Measurements from ENCODE around the gene STOM. TPM values are rescaled to one million over a fixed set of nuclear protein-coding genes. Genes with fewer than 3 reads are reported as not detected.

STOM gene
- total and polyA plus RNA-seq, 2 of the 8 experiments (the other 6 are each of a cell fraction or from before 2014, with no cell fraction given): 25.2 to 60.4 TPM

GRCh38 chr9:121297389-121297788 is 72.7 kb downstream of the STOM start:
- H3K14ac ChIP-seq (ENCODE audit: insufficient read length): no peak overlapping the region
- CTCF ChIA-PET (ENCODE audit: partially characterized antibody): interaction anchor here (2.1 to 2.8 kb wide), 3 partner anchors 10 to 84 kb away, joined by 9 to 12 read pairs (median 9); no protein-coding TSS in a partner anchor
- H3K27me3 ChIP-seq (replicated peaks in 1 of 4; ENCODE audit: control insufficient read depth in 3 of 4, extremely low read depth in 1 of 4, insufficient read depth in 3 of 4, low read length in 3 of 4): peaks cover 5 to 20% (median 15%) of the 10 kb centered on the region in 4 experiments
- 85% methylated on average over 4 of the region's 4 CpGs; no CpG with 5 or more reads in 1 of the 2 experiments for WGBS, 2 experiments (ENCODE audit: extremely low coverage in 1 of 2, insufficient coverage in 1 of 2, insufficient read length in 1 of 2, insufficient replicate concordance in 2 of 2, low coverage in 1 of 2, low lambda C conversion rate in 2 of 2, missing lambda C conversion rate in 1 of 2)
- no peak overlapping the region for H2AFZ ChIP-seq (ENCODE audit: low read length)
- no peak overlapping the region for H3K18ac ChIP-seq (ENCODE audit: extremely low read depth, low read length)
- POLR2A ChIA-PET (ENCODE audit: partially characterized antibody): no interaction called here
- H3K56ac ChIP-seq (replicated peaks; ENCODE audit: insufficient read length, low read depth, low read length): no peak overlapping the region
- no peak overlapping the region for H3K23ac ChIP-seq (ENCODE audit: insufficient read length)
- no peak overlapping the region for H2AK5ac ChIP-seq (ENCODE audit: low read depth, low read length)
- no peak for DNase-seq (ENCODE audit: low read depth in 1 of 2, low spot score in 2 of 2)
- no peaks in the 10 kb centered on the region for H3K79me1 ChIP-seq (ENCODE audit: low read depth, low read length)
- no peak overlapping the region for H3K27ac ChIP-seq (ENCODE audit: low read depth, low read length)
- H2BK5ac ChIP-seq (ENCODE audit: low read depth, low read length): no peak overlapping the region
- H3K4me3 ChIP-seq (ENCODE audit: extremely low read depth in 1 of 4, insufficient read depth in 2 of 4, low read depth in 3 of 4, low read length in 4 of 4): no peak overlapping the region
- H4K20me1 ChIP-seq (replicated peaks in 1 of 2; ENCODE audit: control insufficient read depth in 1 of 2, insufficient read depth in 2 of 2, low read length in 2 of 2): peaks cover 7% of the 10 kb centered on the region in 2 experiments
- no peaks in the 10 kb centered on the region for H3K36me3 ChIP-seq (ENCODE audit: control insufficient read depth in 2 of 4, insufficient read depth in 4 of 4, low read length in 3 of 4)
- no peak overlapping the region for H2BK120ac ChIP-seq (replicated peaks; ENCODE audit: low read depth, low read length)
- peaks cover 9% of the 10 kb centered on the region; the same call in 1 of the 2 replicates for H3K23me2 ChIP-seq (ENCODE audit: low read depth, low read length)
- H3K9ac ChIP-seq (replicated peaks in 1 of 4; ENCODE audit: extremely low read depth in 1 of 4, low read depth in 3 of 4, low read length in 3 of 4): no peak overlapping the region
- no peak overlapping the region for H3K4ac ChIP-seq (replicated peaks; ENCODE audit: insufficient read length, low read depth, low read length)
- no peak overlapping the region for H3K4me2 ChIP-seq (ENCODE audit: insufficient read depth in 1 of 2, low read depth in 2 of 2, low read length in 2 of 2)
- FAIRE-seq: no peak
- no peak overlapping the region for H2BK20ac ChIP-seq (ENCODE audit: low read length)
- no peaks in the 10 kb centered on the region for H3K79me2 ChIP-seq (ENCODE audit: control insufficient read depth in 1 of 2, insufficient read depth in 2 of 2, low read length in 2 of 2)
- H4K91ac ChIP-seq (replicated peaks; ENCODE audit: insufficient read length, low read length): no peak overlapping the region
- H2BK15ac ChIP-seq (ENCODE audit: low read length): no peak overlapping the region
- H3K9me3 ChIP-seq (ENCODE audit: insufficient read depth in 2 of 2, low read depth in 1 of 2, low read length in 1 of 2): no peaks in the 10 kb centered on the region
- H3K4me1 ChIP-seq (replicated peaks in 1 of 4; ENCODE audit: control insufficient read depth in 3 of 4, insufficient read depth in 4 of 4, low read length in 3 of 4): peaks cover 8 to 25% (median 14%) of the 10 kb centered on the region in 4 experiments
- H2BK12ac ChIP-seq (ENCODE audit: low read depth, low read length): no peak overlapping the region
- H4K8ac ChIP-seq (ENCODE audit: extremely low read depth, insufficient read depth, low read length): no peak overlapping the region
- no peak overlapping the region for H4K5ac ChIP-seq (ENCODE audit: insufficient read length, low read depth, low read length)
- no peak for TF ChIP-seq NRF1 (IDR thresholded peaks at IDR 0.05; ENCODE audit: low read depth, low read length)
